HuH-7.5 (cell line): Measurements from ENCODE around the gene BCKDK.
"Not testable (repeated sequence)": the region's sequence is repeated elsewhere in the genome, so short reads cannot be mapped to it uniquely, and the experiment has no call there.

Experiments
- DNase-seq: peaks from one replicate; pipeline ENCODE4 v3.0.0; 2011; ENCODE audit warnings: low spot score

Gene BCKDK

GRCh38 chr16:31142109-31143010 is 34.2 kb downstream of the BCKDK start:
- DNase-seq, result peak; percentile 99

DNA sequence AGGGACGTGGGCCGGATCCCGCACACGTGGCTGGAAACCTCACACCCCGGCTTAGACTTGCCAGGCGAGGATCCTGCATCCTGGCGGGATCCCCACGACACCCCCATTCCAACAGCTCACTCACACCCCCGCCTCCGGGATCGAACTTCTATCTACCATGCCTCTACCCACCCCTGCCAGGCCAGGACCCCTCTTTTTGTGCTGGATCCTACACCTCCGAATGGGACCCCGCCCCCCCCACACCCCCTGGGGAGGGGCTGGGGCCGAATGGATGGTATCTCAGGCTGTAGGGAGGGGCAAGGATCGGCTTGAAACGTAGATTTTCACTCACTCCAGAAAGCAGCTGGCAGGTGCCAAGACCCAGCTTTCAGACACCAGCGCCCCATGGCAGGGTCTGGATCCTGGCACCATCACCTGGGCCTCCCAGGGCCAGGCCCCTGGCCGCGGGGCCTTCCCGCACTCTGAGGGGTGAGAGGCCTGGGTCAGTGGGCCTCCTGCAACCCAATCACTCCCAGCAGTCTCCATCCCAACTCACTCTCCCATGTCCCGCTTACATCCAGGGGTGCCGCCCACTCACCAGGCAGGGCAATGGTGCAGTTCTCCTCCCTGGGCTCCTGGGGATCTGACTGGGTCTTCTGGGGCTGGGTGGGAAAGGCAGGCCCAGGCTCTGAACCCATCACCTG is 35.0 kb downstream of the BCKDK start:
- no peak for DNase-seq

DNA sequence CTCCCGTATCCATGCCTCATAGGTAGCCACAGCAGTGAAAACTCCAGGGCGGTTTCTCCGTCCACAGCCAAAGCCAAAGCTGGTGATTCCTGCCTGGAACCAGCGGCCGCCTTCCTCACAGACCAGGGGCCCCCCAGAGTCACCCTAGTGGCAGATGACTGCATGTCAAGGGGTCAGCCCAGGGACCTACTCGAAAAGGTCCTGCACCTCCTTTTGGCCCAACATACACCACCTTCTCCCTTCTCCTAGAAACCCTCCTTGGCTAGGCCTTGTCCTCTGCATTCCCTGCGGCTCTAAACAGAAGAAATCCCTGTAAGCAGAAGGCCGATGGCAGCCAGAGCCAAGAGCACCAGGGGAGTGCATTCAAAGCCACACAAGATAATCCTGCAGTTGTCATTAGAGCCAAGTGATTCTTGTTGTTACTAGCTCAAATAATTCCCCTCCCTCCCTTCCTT is 35.5 kb downstream of the BCKDK start:
- DNase-seq, result no peak

GRCh38 chr16:31144418-31144817 is 36.2 kb downstream of the BCKDK start:
- DNase-seq, result not testable (repeated sequence)

GRCh38 chr16:31145398-31145990 is 37.3 kb downstream of the BCKDK start:
- DNase-seq, result no peak

GRCh38 chr16:31147574-31147973 is 39.4 kb downstream of the BCKDK start:
- DNase-seq, result no peak

GRCh38 chr16:31148281-31148728 is 40.1 kb downstream of the BCKDK start:
- no peak for DNase-seq

GRCh38 chr16:31148896-31149295 is 40.7 kb downstream of the BCKDK start:
- DNase-seq, result no peak

DNA sequence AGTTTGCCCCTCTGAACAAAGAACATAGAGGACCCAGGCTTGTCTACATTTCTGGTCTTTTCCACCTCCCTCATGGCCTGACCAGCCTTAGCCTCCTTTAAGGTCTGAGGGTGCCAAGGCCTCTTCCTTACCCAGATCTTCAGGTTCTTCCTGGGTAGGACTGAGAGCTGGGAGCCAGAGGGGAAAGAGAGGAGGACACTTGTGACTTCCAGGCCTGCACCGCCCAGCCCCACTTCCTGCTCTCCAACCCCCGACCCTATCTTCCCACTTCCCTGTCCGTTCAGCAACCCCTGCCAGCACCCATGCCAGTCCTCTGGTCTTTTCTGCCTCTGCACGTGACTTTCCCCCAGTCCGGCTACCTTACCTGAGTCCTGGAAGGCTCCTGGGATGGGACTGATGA is 41.1 kb downstream of the BCKDK start:
- DNase-seq, result no peak

DNA sequence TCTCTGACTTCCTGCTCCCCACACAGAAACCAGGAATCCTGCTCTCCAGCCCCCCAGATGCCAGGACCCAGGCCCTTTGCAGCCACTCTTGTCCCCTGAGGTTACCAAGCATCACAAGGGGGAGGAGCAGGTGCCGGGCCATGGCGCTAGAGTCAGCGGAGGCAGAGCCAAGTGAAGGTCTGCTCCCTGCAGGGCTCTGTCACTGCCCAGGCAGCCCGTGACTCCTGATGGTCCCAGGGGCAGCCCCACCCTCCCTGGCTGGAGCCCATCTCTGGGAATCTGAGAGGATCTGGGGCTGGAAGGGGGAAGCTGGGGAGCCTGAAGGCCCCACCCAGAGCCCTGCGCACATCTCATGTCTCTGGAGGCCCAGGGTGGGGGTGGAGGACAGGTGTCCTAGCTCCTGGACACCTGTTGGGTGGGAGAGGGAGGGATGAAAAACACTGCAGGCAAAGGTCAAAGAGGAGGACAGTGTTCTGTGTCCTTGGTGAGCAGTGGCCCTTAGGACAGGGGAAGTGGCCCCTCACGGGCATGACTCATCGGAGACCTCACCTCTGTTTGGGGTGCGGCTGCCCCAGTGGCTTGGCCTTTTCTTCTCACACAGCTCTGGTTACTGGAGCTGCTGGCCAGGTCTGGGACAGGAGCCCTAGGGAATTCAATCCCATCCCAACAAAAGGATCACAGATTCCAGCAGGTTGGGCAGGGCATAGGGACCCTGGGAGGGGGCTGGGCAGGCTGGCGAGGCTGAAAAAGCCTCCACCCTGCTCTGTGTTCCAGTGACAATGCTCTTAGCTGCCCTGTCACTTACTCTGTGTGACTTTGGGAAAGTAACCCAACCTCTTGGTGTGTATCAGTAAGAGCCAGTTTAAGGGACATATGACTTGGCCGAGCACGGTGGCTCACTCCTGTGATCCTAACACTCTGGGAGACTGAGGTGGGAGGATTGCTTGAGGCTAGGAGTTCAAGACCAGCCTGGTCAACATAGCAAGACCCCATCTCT is 42.0 kb downstream of the BCKDK start, which contains the start of gene PRSS36:
TSS of gene PRSS36 (minus strand) at position 173 of the 997 bp plus-strand sequence. CDS start at position 142, 31 bp downstream.
- DNase-seq, result no peak

- not testable (repeated sequence) for DNase-seq
Measured at GRCh38 chr16:31150976-31151375, 42.8 kb downstream of the BCKDK start.

GRCh38 chr16:31157136-31157535 is 49.0 kb downstream of the BCKDK start:
- DNase-seq, result no peak
